HuH-7 (cell line): Measurements from ENCODE around the gene TEX261.
"Not testable (repeated sequence)": the region's sequence is repeated elsewhere in the genome, so short reads cannot be mapped to it uniquely, and the experiment has no call there.

Experiments used
- DNase-seq: peaks from one replicate; pipeline ENCODE4 v3.0.0; 2011; ENCODE audit warnings: low spot score

Gene TEX261

GRCh38 chr2:71000780-71001591 lies 6.3 kb upstream of the TEX261 start:
- peak; percentile 79 for DNase-seq

GRCh38 chr2:70999931-71000330 lies 5.3 kb upstream of the TEX261 start:
- not testable (repeated sequence) for DNase-seq

GRCh38 chr2:70999362-70999761 lies 4.7 kb upstream of the TEX261 start:
- no peak for DNase-seq

DNA sequence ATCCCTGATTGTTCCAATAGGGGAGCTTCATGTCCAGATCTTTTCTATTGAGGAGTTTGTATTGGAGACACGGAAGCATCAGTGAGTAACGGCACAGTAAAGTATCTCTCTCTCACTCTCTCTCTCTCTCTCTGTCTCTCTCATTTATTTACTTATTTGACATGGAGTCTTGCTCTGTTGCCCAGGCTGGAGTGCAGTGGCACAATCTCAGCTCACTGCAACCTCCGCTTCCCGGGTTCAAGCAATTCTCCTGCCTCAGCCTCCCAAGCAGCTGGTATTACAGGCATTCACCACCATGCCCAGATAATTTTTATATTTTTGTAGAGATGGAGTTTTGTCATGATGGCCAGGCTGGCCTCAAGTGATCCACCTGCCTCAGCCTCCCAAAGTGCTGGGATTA lies 4.2 kb upstream of the TEX261 start:
- DNase-seq: not testable (repeated sequence)

GRCh38 chr2:70995426-70995729 lies 705 bp upstream of the TEX261 start:
- DNase-seq: peak; percentile 88

DNA sequence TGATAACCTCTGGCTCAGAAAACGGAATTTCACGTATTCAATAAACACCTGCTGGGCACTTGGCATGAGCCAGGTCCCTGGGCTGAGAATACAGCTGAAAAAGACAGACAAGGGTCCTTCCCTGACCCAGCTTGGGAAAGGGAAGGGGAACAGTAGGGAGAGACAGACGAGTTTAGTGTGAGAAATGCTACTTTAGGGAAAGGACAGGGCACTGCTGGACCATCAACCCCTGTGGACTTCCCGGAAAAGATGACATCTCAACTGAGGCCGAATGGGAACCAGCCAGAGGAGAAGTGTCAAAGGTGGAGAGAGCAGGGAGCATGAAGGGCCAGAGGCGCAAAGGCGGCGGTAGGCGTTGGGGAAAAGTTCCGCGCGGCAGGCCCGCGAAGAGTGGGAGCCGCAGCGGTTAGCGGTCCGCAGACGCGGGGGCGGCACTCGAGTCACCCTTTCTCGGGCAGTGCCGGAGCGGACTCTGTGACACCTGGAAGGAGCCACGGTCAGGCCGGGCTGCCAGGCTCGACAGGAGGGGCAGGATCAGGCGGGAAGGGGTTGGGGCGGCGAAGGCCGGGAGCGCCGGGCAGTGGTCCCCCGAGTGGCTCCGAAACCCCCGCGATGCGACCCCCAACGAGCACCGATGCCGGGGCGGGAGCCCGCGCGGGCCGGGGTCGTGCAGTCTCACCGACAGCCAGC lies 519 bp downstream of the TEX261 start:
- DNase-seq: no peak

DNA sequence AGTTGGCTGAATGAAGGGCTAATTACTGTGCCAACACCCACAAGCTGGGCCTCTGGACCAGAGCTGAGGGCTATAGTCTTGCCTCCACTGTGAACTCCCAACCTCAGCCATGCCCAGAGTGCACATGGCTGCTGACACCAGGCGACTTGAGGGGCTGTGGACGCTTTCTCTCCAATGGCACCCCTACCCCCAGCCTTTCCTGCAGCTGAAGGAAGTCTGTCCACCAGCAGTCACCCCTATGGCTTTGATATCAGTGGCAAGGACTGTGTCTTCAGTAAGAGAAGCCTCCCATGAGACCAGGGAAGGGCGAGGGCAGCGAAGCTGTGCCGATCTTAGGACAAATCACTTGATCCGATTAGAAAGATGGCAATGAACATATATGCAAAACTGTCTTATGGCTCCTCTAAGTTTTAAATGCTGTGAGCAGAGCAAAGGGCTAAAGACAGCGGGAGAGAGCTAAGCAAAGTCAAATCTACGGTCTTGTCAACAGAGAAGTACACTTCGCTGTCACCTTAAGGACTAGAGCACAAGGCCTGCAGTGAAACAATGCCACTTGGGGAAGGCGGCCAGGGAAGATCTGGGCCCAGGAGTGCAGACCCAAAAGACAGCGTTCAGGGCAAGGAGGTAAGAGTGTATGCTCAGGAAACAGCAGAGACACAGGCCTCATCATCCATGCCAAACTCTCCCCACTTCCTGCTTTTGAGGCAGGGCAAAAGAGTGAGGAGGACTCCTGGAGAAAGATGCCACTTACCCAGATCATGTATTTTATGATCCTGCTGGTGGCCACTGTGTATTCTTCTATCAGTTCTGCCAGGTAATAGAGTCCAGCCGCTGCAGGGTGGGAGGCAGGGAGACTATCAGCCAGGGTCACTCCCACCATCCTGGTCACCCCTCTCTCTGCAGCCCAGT lies 1.5 kb downstream of the TEX261 start:
- no peak for DNase-seq

GRCh38 chr2:70991742-70992141 lies 2.9 kb downstream of the TEX261 start:
- DNase-seq: no peak

GRCh38 chr2:70991142-70991541 lies 3.5 kb downstream of the TEX261 start:
- no peak for DNase-seq

DNA sequence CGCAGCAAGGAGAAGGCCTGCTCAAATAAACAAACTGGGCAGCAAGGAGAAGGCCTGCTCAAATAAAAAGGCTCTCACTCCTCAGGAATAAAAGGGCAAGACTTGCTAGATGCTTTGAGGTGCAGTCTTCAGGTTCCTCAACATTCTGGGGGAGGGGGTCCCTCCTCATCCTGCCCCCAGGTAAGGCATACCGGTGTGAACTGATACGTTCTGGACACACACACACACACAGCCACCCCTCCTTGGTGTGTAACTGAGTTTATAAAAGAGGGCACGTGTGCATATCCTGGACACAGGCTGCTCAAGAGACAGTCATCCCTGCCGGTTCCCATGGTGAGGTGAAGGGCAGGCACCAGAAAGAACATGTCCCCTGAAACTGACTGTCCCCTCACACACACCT lies 4.5 kb downstream of the TEX261 start:
- no peak for DNase-seq

DNA sequence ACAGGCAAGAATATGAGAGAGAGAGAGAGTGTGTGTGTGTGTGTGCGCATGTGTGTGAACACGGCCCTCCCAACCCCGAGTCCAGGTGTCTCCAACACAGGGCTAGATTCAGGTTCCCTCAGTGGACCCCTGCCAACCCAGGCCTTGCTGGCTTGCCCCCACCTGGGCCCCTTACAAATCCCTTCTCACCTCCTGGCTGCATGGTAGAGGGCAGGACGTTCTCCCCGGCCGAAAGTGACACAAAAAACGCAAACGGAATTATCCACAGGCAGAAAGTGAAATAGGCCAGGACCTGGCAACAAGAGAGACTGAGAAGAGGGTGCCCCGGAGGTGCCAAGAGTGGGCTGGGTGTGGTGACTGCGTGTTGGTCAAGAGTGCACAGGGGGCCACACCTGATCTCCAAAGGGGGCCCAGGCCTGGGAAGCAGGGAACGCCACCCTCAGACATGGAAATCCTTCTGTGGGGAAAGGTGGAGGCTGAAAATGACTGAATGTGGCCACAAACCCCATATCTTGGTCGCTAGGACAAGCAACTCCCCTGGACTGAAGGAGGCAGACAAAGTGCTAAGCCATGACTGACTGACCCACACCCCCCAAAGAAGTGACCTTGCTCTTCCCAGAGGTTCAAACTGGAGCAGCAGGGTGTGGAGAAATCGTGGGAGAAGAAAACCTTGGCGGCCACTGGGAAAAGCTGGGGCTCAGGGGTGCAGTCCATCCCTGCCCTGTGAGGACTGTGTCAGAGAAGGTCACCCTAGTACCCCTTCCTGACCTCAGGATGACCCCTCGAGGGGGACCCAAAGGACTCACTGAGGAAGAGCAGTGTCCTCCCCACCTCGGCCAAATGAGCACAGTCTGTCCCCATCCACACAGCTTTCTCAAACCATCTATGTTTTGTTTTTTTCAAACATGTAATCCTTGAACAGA lies 5.7 kb downstream of the TEX261 start:
- no peak for DNase-seq

DNA sequence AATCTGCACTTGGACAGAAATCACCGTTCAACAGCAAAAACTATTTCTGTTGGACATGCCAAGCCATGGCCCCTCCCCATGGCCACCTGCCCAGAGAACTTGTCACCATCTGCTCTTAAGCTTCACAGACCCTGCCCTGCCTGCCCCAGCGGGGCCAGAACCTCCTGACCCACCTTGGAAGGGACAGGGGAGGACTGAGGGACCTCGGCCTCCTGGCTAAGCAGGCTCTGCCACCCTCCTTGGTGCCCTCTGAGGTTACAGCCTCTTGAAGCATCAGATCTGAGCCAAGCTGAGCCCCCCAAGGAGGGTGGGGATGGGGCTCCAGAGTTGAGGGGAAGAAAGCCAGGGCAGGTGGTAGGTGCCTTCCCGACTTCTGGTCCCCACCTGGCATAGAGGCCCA lies 6.5 kb downstream of the TEX261 start:
- DNase-seq: no peak

DNA sequence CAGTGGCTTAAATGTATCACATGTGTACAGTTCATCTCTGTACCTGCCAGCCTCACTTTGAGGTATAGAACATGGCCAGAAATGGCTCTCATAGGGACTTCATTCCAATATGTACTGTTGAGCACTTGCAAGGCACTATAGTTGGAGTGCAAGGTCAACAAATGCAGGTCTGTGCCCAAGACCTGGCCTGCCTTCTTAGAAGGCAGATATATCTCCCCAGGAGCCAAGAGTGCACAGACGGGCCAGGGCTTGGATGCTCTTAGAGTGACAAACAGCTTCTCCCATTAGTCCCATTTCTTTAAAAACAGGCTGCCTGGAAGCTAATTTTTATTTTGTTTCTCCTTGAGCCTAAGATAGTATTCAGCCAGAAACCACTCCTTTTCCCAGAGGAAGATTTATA lies 7.3 kb downstream of the TEX261 start:
- DNase-seq: no peak

GRCh38 chr2:70986499-70987189 lies 8.0 kb downstream of the TEX261 start:
- DNase-seq: no peak

- DNase-seq: no peak
These were observed 8.7 kb downstream of the TEX261 start for GRCh38 chr2:70985956-70986355.

- no peak for DNase-seq
These were observed 9.4 kb downstream of the TEX261 start for GRCh38 chr2:70985283-70985688.

DNA sequence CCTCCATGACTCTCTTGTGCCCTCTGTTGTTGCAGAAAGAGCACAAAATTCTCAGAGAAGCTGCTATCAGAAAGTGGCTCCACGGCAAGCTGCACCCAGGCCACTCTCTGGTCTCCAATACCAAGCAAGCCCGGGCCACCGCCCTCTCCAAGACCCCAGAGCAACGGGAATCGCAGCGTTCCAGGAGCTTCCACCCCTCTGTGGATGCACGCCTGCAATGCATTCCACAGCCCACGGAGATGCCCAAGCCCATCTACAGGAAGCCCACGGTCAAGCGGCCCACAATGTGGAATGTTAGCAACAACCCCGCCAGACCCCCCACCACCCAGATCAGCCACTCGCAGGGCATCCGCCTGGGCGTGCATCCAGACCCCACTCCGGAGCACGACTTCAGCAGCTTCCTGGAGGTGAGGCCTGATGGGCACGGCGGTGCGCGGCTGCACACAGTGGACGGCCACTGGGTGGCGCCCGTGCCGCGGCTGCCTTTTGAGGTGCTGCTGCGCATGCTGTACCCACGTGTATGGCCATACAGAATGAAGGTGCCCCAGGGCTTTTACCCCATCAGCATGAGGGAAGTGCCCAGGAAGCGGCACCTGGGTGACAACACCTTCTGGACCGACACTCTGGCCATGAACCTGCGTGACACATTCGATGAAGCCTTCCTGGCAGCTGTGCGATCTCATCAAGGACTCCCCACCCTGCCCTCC lies 9.9 kb downstream of the TEX261 start:
- DNase-seq: peak; percentile 82

- DNase-seq: no peak
These were observed 10.5 kb downstream of the TEX261 start for GRCh38 chr2:70984228-70984575.

DNA sequence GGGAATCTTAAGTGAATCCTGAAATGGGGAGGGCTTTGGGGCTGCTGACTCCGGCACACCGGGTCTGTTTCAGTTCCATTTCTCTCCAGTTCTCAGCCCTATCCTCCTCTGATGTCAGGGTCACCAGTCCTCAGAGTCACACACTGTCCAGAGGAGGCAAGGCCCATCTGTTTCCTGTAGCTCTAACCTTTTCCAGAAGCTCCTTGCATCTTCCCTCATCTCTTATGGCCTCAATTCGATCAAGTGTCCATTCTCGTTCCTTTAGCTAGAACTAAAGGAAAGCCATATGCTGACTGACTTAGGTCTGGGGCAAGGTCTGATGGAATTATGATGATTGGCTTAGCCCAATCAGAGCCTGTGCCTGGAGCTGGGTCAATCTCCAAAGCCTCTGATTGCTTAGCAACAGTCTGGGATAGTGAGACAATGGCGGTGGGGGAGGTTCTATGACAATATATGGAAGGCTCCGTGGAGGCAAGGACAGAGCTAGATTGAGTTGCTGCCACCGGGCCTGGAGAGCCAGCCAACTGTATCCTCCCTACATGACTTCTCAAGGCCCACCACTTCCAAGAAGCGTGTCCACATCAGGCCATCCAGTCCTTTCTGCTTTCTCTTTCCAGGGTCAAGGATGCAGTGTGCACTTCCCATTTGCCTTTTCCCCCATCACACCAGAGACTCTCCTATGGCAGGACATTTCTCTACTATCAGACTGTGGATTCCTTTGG lies 11.0 kb downstream of the TEX261 start:
- no peak for DNase-seq

DNA sequence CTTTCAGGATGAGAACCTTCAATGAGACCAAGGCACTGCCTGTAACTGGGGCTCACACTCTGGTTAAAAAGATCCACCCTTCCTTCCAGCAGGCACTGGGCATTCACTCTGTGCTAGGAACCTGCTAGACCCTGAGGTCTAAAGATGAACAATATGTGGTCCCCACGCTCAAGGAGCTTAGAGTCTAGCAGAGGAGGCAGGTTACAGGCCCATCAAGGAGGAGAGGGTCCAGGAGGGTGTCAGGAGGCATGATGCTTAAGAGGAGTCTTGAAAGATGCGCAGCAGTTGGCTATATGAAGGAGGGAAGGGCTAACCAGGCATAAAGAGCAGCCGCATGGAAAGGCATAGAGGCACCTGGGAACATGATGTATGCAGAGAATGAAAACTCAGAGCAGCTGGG lies 11.7 kb downstream of the TEX261 start:
- no peak for DNase-seq
